Spleen (tissue), 11 donors: ENCODE data around the gene DOCK11. TPM values are rescaled to one million over a fixed set of nuclear protein-coding genes. Genes with fewer than 3 reads are reported as not detected.
A peak's percentile ranks its signal among the peaks of the same experiment; 100 is the strongest.

ENCODE experiments used
- DNase-seq: peaks from one replicate; pipeline ENCODE4 v3.0.0-alpha.2; 2020
- H3K27ac ChIP-seq, 8 donors: fragments of 200-600 bp; sonication (generic) in 7 of 8; 1 replicate in 4 of 8; 2 replicates in 4 of 8; pipeline versions ENCODE4 v1.5.0 to v1.8.0; 2016 to 2021; ENCODE audit warnings: inconsistent platforms in 4 of 8, mild to moderate bottlenecking in 4 of 8, moderate library complexity in 1 of 8
- H3K27me3 ChIP-seq, 7 donors: fragments of 200-600 bp; sonication (generic) in 6 of 7; replicated peaks in 1 of 7; 1 replicate in 4 of 7; 2 replicates in 3 of 7; pipeline versions ENCODE4 v1.5.0 to v1.8.0; 2016 to 2021; ENCODE audit warnings: inconsistent platforms in 3 of 7, mild to moderate bottlenecking in 1 of 7
- H3K36me3 ChIP-seq, 6 donors: fragments of 200-600 bp; sonication (generic) in 5 of 6; 1 replicate in 4 of 6; 2 replicates in 2 of 6; pipeline versions ENCODE4 v1.5.0 to v1.8.0; 2016 to 2021; ENCODE audit warnings: inconsistent platforms in 2 of 6
- H3K4me1 ChIP-seq, 6 donors: fragments of 200-600 bp; sonication (generic) in 5 of 6; 1 replicate in 3 of 6; 2 replicates in 3 of 6; pipeline versions ENCODE4 v1.5.0 to v1.8.0; 2016 to 2021; ENCODE audit warnings: inconsistent platforms in 3 of 6
- H3K4me3 ChIP-seq, 8 donors: fragments of 200-600 bp; sonication (generic) in 7 of 8; 1 replicate in 4 of 8; 2 replicates in 4 of 8; pipeline versions ENCODE4 v1.5.0 to v1.8.0; 2016 to 2021; ENCODE audit warnings: inconsistent platforms in 4 of 8, mild to moderate bottlenecking in 4 of 8, moderate library complexity in 2 of 8
- H3K9me3 ChIP-seq, 8 donors: fragments of 200-600 bp; sonication (generic) in 7 of 8; 1 replicate in 4 of 8; 2 replicates in 4 of 8; pipeline versions ENCODE4 v1.5.0 to v1.8.0; 2016 to 2021; ENCODE audit warnings: inconsistent platforms in 4 of 8
- CTCF ChIP-seq, 11 experiments: fragments of 200-600 bp in 7 of 11; fragments of 450-650 bp in 4 of 11; sonication (generic) in 4 of 11; IDR thresholded peaks in 8 of 11; conservative IDR thresholded peaks in 3 of 11; 1 replicate in 7 of 11; 2 replicates in 4 of 11; pipeline versions ENCODE4 v1.4.0 to v1.8.0; 2016 to 2021; ENCODE audit warnings: antibody characterized with exemption in 11 of 11, inconsistent platforms in 4 of 11, mild to moderate bottlenecking in 1 of 11
- POLR2A ChIP-seq, 3 donors: fragments of 450-650 bp; IDR thresholded peaks; one replicate each; pipeline ENCODE4 v1.5.1; 2017; ENCODE audit warnings: antibody characterized with exemption in 3 of 3, mild to moderate bottlenecking in 1 of 3
- POLR2AphosphoS5 ChIP-seq, 3 donors: sonication (generic); formaldehyde crosslinking; IDR thresholded peaks; one replicate each; pipeline ENCODE4 v1.5.1; 2017; ENCODE audit warnings: antibody characterized with exemption in 3 of 3
- WGBS, 5 donors: extraction: QIAGEN DNeasy Blood & Tissue Kit in 3 of 5; methylation state at CpG; one replicate each; pipeline versions ENCODE4 v1.1.5 to v1.1.7; 2013 to 2018; 5-methylcytosine and 5-hydroxymethylcytosine counted together
- intact Hi-C: fragments of 100-400 bp; cut with DNase I; formaldehyde crosslinking; loops from one replicate; pipeline ENCODE4 v1.15.0; 2023; ENCODE audit warnings: low total_unique reads
- polyA plus RNA-seq, 3 donors: library from polyadenylated mRNA; stranded (reverse); fragments of 200-250 nt; gene quantifications; one replicate each; pipeline ENCODE4 v1.2.1, GENCODE V29; 2013
- total RNA-seq, 7 donors: library from RNA; depleted of rRNA in 3 of 7; stranded (reverse); fragments of >200 nt in 3 of 7; fragmentation: NEBNext Ultra II Directional in 4 of 7; extraction: Animal tissue kit (Norgen Biotek cat#: 25700) in 4 of 7; gene quantifications; one replicate each; pipeline versions ENCODE4 v1.1.0 to v1.2.1, GENCODE V29; 2016 to 2021
- donor health status: healthy with polysubstance abuse.
- donor health status: DM: no; HTN: no; CAD: no; lungs with moderate emphysema.
- donor health status: DM: no; HTN: no; CAD: no.
- donor health status: Bipolar disorder and iron deficiency.
- donor health status: healthy.
- donor health status: DM: no; HTN: no; CAD: no.
- donor health status: DM: yes; HTN: yes; CAD: no.

DOCK11 gene
- total and polyA plus RNA-seq, 10 donors, result 32.8 to 68.9 (median 56.0) TPM

DNA sequence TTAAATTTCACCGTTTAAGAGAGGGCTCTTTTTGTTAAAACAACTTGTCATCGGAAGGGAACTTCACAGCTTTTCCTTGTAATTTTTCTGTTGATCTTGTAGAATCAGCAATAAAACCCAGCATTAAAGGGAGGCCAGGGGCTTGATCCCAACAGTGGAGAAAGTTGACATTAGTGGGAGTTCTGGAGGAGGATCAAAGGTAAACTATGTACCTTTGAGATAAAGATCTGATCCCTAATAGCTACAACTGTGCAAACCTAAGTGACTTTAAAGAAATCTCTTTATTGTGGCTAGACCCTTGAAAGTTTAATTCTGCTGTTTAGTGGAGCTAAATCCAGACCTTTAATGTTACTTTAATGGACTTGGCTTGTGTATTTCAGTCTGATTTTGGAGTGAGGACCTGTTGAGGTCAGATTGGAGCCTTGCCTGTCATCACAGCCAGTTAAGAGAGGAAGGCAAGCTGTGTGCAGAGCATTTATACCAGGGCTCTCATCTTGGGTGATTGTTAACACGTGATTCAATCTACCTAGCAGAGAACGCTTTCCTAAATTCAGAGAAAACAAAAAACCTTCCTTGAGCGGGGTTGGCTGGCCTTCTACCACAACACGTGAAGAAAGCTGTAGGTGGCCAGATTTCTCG is 1.7 kb downstream of the DOCK11 start:
- Histone ChIP-seq H3K9me3 (no peaks in the 10 kb centered on the region), H3K4me1 (peaks cover 0 to 51% (median 31%) of the 10 kb centered on the region in 6 donors), H3K27ac (peak overlapping the region; percentile 70 to 98 (median 93)), H3K27me3 (peaks cover 0 to 8% (median 0%) of the 10 kb centered on the region in 7 donors), H3K36me3 (peaks cover 0 to 18% (median 0%) of the 10 kb centered on the region in 6 donors), H3K4me3 (peak overlapping the region; percentile 56 to 89 (median 67))
- 23 to 45% (median 27%) methylated on average over 7 of the region's 7 CpGs for WGBS, 5 donors
- intact Hi-C loops, result no loop called here
- TF ChIP-seq CTCF (IDR thresholded peaks at IDR 0.05 in 8 of 11, conservative IDR thresholded peaks at IDR 0.05 in 3 of 11), result no peak
- no peak for TF ChIP-seq POLR2A (IDR thresholded peaks at IDR 0.05)
- TF ChIP-seq POLR2AphosphoS5 (IDR thresholded peaks at IDR 0.05), result peak in 1 of 3 donors; percentile 79
- DNase-seq, result no peak

GRCh38 chrX:118498351-118498750 is 2.7 kb downstream of the DOCK11 start:
- no peak for TF ChIP-seq POLR2A (IDR thresholded peaks at IDR 0.05)
- TF ChIP-seq POLR2AphosphoS5 (IDR thresholded peaks at IDR 0.05), result no peak
- TF ChIP-seq CTCF (IDR thresholded peaks at IDR 0.05 in 8 of 11, conservative IDR thresholded peaks at IDR 0.05 in 3 of 11), result no peak
- no peak for DNase-seq
- H3K27me3 ChIP-seq, result peaks cover 0 to 8% (median 0%) of the 10 kb centered on the region in 7 donors
- H3K4me1 ChIP-seq, result peaks cover 0 to 62% (median 36%) of the 10 kb centered on the region in 6 donors
- H3K9me3 ChIP-seq, result no peaks in the 10 kb centered on the region
- peak overlapping the region in 4 of 8 donors; percentile 94 to 98 (median 97) for H3K27ac ChIP-seq
- H3K36me3 ChIP-seq, result peaks cover 0 to 18% (median 0%) of the 10 kb centered on the region in 6 donors
- peak overlapping the region in 1 of 8 donors; percentile 89 for H3K4me3 ChIP-seq
- WGBS, 5 donors, result 33 to 55% (median 50%) methylated on average over 3 of the region's 3 CpGs
- intact Hi-C loops, result no loop called here

- H3K4me1 ChIP-seq, result peaks cover 0 to 66% (median 38%) of the 10 kb centered on the region in 6 donors
- no peaks in the 10 kb centered on the region for H3K9me3 ChIP-seq
- WGBS, 5 donors, result 50 to 66% (median 58%) methylated on average over 2 of the region's 2 CpGs
- DNase-seq, result no peak
- intact Hi-C loops, result no loop called here
- TF ChIP-seq CTCF (IDR thresholded peaks at IDR 0.05 in 8 of 11, conservative IDR thresholded peaks at IDR 0.05 in 3 of 11) (no peak), POLR2AphosphoS5 (IDR thresholded peaks at IDR 0.05) (no peak), POLR2A (IDR thresholded peaks at IDR 0.05) (no peak)
- peak overlapping the region in 4 of 8 donors; percentile 94 to 98 (median 97) for H3K27ac ChIP-seq
- H3K27me3 ChIP-seq, result peaks cover 0 to 8% (median 0%) of the 10 kb centered on the region in 7 donors
- no peak overlapping the region for H3K4me3 ChIP-seq
- H3K36me3 ChIP-seq, result peaks cover 0 to 18% (median 0%) of the 10 kb centered on the region in 6 donors
Measured at GRCh38 chrX:118498755-118499154, 3.1 kb downstream of the DOCK11 start.

- H3K9me3 ChIP-seq, result no peaks in the 10 kb centered on the region
- intact Hi-C loops, result no loop called here
- peaks cover 0 to 18% (median 0%) of the 10 kb centered on the region in 6 donors for H3K36me3 ChIP-seq
- peak overlapping the region in 1 of 8 donors; percentile 2 for H3K27ac ChIP-seq
- no peak overlapping the region for H3K4me3 ChIP-seq
- DNase-seq, result no peak
- H3K27me3 ChIP-seq, result peaks cover 0 to 8% (median 0%) of the 10 kb centered on the region in 7 donors
- WGBS, 5 donors, result 67 to 92% (median 88%) methylated on average over 15 of the region's 15 CpGs
- TF ChIP-seq CTCF (IDR thresholded peaks at IDR 0.05 in 8 of 11, conservative IDR thresholded peaks at IDR 0.05 in 3 of 11) (no peak), POLR2AphosphoS5 (IDR thresholded peaks at IDR 0.05) (no peak), POLR2A (IDR thresholded peaks at IDR 0.05) (no peak)
- peaks cover 0 to 71% (median 43%) of the 10 kb centered on the region in 6 donors for H3K4me1 ChIP-seq
Measured at GRCh38 chrX:118499295-118499694, 3.7 kb downstream of the DOCK11 start.
